Measurements from ENCODE around the gene IPO9.
"Not testable (repeated sequence)": the region's sequence is repeated elsewhere in the genome, so short reads cannot be mapped to it uniquely, and the experiment has no call there.

Gene IPO9

GRCh38 chr1:201850053-201850397 lies 21.1 kb downstream of the IPO9 start:
- no peak for DNase-seq

- DNase-seq: no peak
Measured at GRCh38 chr1:201851949-201852348, 23.0 kb downstream of the IPO9 start.

GRCh38 chr1:201856722-201857121 lies 27.8 kb downstream of the IPO9 start:
- not testable (repeated sequence) for DNase-seq

GRCh38 chr1:201859424-201859823 lies 30.5 kb downstream of the IPO9 start:
- DNase-seq: no peak

- no peak for DNase-seq
Measured at GRCh38 chr1:201861448-201861847, 32.5 kb downstream of the IPO9 start.

GRCh38 chr1:201870397-201870796 lies 41.4 kb downstream of the IPO9 start:
- no peak for DNase-seq

GRCh38 chr1:201874672-201875071 lies 45.7 kb downstream of the IPO9 start:
- no peak for DNase-seq

- no peak for DNase-seq
Measured at GRCh38 chr1:201876148-201876818, 47.3 kb downstream of the IPO9 start.

GRCh38 chr1:201877877-201878401 lies 49.0 kb downstream of the IPO9 start:
- DNase-seq: peak; percentile 64

- DNase-seq: no peak
Measured at GRCh38 chr1:201880928-201881571, 52.1 kb downstream of the IPO9 start.

- DNase-seq: no peak
Measured at GRCh38 chr1:201881617-201882016, 52.7 kb downstream of the IPO9 start.

- DNase-seq: no peak
Measured at GRCh38 chr1:201882665-201883132, 53.7 kb downstream of the IPO9 start.

- DNase-seq: no peak
Measured at GRCh38 chr1:201883266-201883665, 54.3 kb downstream of the IPO9 start.

- peak; percentile 36 for DNase-seq
Measured at GRCh38 chr1:201883786-201884185, 54.8 kb downstream of the IPO9 start.

- no peak for DNase-seq
Measured at GRCh38 chr1:201884425-201884824, 55.5 kb downstream of the IPO9 start.

- DNase-seq: no peak
Measured at GRCh38 chr1:201885531-201886075, 56.6 kb downstream of the IPO9 start.

GRCh38 chr1:201886103-201886885 lies 57.3 kb downstream of the IPO9 start:
- DNase-seq: no peak

- no peak for DNase-seq
Measured at GRCh38 chr1:201887116-201887866, 58.3 kb downstream of the IPO9 start.

GRCh38 chr1:201888282-201889089 lies 59.5 kb downstream of the IPO9 start, which contains the start of gene SHISA4:
Gene SHISA4 (plus strand): TSS chr1:201888898. CDS start chr1:201888995, 97 bp downstream.
- DNase-seq: peak; percentile 95

- no peak for DNase-seq
Measured at GRCh38 chr1:201889090-201889968, 60.4 kb downstream of the IPO9 start.
